Calu3 (cell line): ENCODE measurements around the gene ELMO1. TPM values are rescaled to one million over a fixed set of nuclear protein-coding genes. Genes with fewer than 3 reads are reported as not detected.

Experiments used
- BruUV-seq: library from RNA; stranded (reverse); fragments of 400-500 nt; replicated peaks from 2 replicates; lab custom pipeline; 2021; lab: Mats Ljungman, UMichigan
- CTCF ChIA-PET: fragments of 300-600 bp; sonication (Branson Sonifier 250); formaldehyde crosslinking; loops from one replicate; lab custom pipeline; 2022; ENCODE audit warnings: antibody characterized with exemption; lab: Charles Lee
- DNase-seq: peaks from one replicate; pipeline ENCODE4 v3.0.0; 2022
- H3K27ac Mint-ChIP-seq: one replicate; pipeline ENCODE4 v1.8.0; 2022; ENCODE audit warnings: mixed read lengths; ENCODE audit not compliant: unreplicated experiment
- H3K27me3 Mint-ChIP-seq: one replicate; pipeline ENCODE4 v1.8.0; 2022; ENCODE audit warnings: mixed read lengths; ENCODE audit not compliant: unreplicated experiment
- H3K36me3 Mint-ChIP-seq: one replicate; pipeline ENCODE4 v1.8.0; 2022; ENCODE audit warnings: mild to moderate bottlenecking, moderate library complexity, mixed read lengths; ENCODE audit not compliant: insufficient read depth, unreplicated experiment
- H3K4me1 Mint-ChIP-seq: one replicate; pipeline ENCODE4 v1.8.0; 2022; ENCODE audit warnings: mild to moderate bottlenecking, low read depth, mixed read lengths; ENCODE audit not compliant: unreplicated experiment
- H3K4me3 Mint-ChIP-seq: one replicate; pipeline ENCODE4 v1.8.0; 2022; ENCODE audit warnings: mild to moderate bottlenecking, low read depth, moderate library complexity, mixed read lengths; ENCODE audit not compliant: unreplicated experiment
- H3K9me3 Mint-ChIP-seq: one replicate; pipeline ENCODE4 v1.8.0; 2022; ENCODE audit warnings: low read depth, mixed read lengths; ENCODE audit not compliant: unreplicated experiment
- intact Hi-C: fragments of 100-400 bp; cut with micrococcal nuclease; formaldehyde crosslinking; loops from one replicate; pipeline ENCODE4 v1.10.0; 2022; ENCODE audit not compliant: unreplicated experiment
- total RNA-seq: library from RNA; stranded (reverse); gene quantifications from 2 replicates; pipeline ENCODE4 v1.2.3, GENCODE V29; 2022
- TF ChIP-seq, protein P1 (sequence below): fragments of 200-600 bp; IDR thresholded peaks from one replicate; pipeline ENCODE4 v1.8.0; 2022; ENCODE audit warnings: antibody characterized with exemption; ENCODE audit not compliant: unreplicated experiment

Gene ELMO1
- total RNA-seq, 1 experiment from 2014 or later, result not detected

DNA sequence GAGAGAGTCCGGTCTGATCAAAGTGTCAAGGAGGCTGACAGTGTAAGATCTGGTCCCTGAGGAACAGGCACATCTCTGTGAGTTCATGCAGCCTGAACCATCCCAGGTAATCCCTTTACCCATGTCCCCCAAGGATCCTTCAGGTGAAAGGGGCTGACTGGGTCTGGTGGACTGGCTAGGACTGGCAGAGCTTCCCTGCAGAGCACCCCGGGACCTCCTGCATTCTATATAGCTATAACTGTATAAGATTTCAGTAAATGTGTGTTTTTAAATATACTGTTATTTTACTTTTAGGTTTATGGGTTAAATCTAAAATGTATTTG lies 246.8 kb downstream of the ELMO1 start:
- DNase-seq, result no peak
- H3K9me3 Mint-ChIP-seq, result no peaks in the 10 kb centered on the region
- H3K27ac Mint-ChIP-seq, result no peak overlapping the region
- no peak overlapping the region for H3K4me3 Mint-ChIP-seq
- peaks cover 33% of the 10 kb centered on the region for H3K27me3 Mint-ChIP-seq
- intact Hi-C loops, result loop anchor here (1.0 kb wide), 3 partner anchors 715 to 890 kb away; no protein-coding TSS in a partner anchor
- peaks cover 5% of the 10 kb centered on the region for H3K4me1 Mint-ChIP-seq
- CTCF ChIA-PET, result interaction anchor here (0.6 to 2.7 kb wide), 5 partner anchors 20 to 777 kb away, joined by 3 to 10 read pairs (median 4); no protein-coding TSS in a partner anchor
- H3K36me3 Mint-ChIP-seq, result no peaks in the 10 kb centered on the region
- no TSS peak for BruUV-seq
- TF ChIP-seq, protein P1, sequence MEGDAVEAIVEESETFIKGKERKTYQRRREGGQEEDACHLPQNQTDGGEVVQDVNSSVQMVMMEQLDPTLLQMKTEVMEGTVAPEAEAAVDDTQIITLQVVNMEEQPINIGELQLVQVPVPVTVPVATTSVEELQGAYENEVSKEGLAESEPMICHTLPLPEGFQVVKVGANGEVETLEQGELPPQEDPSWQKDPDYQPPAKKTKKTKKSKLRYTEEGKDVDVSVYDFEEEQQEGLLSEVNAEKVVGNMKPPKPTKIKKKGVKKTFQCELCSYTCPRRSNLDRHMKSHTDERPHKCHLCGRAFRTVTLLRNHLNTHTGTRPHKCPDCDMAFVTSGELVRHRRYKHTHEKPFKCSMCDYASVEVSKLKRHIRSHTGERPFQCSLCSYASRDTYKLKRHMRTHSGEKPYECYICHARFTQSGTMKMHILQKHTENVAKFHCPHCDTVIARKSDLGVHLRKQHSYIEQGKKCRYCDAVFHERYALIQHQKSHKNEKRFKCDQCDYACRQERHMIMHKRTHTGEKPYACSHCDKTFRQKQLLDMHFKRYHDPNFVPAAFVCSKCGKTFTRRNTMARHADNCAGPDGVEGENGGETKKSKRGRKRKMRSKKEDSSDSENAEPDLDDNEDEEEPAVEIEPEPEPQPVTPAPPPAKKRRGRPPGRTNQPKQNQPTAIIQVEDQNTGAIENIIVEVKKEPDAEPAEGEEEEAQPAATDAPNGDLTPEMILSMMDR, result peak; percentile 22

DNA sequence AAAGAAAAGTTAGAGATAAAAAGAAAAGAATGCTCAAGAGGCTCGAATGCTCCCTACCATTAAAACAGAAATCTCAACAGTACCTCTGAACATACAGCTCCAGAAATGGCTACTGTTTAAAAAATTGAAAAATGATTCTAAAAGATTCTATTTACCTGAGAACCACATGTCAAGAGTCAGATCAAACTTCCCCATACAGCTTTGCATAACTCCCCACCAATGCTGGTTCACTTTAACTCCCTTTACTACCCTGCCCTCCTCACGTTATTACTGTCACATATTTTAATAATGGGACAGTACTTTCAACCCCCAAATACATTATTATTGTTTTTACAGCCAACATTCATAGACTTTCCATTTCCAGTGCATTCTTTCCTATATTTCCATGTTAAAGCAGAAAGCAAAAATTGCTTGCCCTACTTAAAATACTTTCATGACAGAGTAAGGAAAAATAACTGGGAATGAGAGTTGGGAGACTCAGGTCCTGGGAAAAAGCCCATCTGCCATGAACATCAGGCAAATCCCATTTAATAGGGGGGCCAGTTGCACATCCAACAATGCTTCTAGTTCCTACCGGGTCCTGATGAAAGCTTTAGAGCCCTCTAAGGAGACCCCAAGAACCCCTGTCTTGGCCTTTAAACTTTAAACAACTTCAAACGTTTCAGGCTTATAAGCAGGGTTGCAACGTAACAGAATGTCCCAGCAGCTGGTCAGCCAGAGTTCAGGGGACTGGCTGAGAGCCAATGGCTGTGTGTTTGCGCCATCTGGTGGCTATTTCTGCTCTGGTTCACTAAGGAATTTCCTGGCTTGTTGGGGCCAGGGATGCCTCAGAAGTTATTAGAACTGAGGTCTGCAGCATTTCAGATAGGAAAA lies 247.4 kb downstream of the ELMO1 start:
- intact Hi-C loops, result loop anchor here (1.0 kb wide), 3 partner anchors 714 to 889 kb away; no protein-coding TSS in a partner anchor
- no TSS peak for BruUV-seq
- Mint-ChIP-seq H3K27ac (no peak overlapping the region), H3K9me3 (no peaks in the 10 kb centered on the region), H3K27me3 (peaks cover 33% of the 10 kb centered on the region), H3K4me3 (no peak overlapping the region), H3K36me3 (no peaks in the 10 kb centered on the region), H3K4me1 (peaks cover 5% of the 10 kb centered on the region)
- peak; percentile 89 for DNase-seq
- CTCF ChIA-PET, result interaction anchor here (0.6 to 2.7 kb wide), 9 partner anchors 19 to 776 kb away, joined by 3 to 10 read pairs (median 4); partner anchors contain the start of gene EPDR1
- TF ChIP-seq, protein P1, result peak; percentile 88

DNA sequence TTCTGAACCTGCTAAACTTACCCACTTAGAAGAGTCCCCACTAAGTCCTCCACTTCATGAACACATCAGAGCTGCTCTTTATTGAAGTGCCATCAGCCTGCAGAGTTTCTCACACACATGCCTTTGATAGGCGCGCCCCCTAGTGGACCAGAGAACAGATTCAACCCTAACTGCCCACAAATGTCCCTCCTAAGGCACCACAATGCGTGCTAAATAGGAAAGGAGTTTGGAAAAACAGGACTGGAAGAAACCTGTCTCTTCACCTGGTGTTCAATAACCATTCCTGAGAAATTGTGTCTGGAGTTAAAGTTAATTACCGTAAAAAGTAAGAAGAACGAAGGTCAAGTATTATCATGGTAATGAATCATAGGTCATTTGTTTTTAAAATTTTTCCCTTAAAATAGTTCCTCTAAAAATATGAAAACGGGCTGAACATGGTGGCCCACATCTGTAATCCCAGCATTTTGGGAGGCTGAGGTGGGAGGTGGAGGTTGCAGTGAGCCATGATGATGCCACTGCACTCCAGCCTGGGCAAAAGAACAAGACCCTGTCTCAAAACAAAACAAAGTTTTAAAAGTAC lies 249.7 kb downstream of the ELMO1 start:
- Mint-ChIP-seq H3K36me3 (no peaks in the 10 kb centered on the region), H3K4me3 (no peak overlapping the region), H3K9me3 (no peaks in the 10 kb centered on the region), H3K4me1 (peaks cover 5% of the 10 kb centered on the region), H3K27me3 (peaks cover 20% of the 10 kb centered on the region), H3K27ac (no peak overlapping the region)
- peak; percentile 91 for DNase-seq
- CTCF ChIA-PET, result interaction anchor here (0.6 to 1.5 kb wide), 13 partner anchors 10 to 757 kb away, joined by 3 to 12 read pairs (median 4); no protein-coding TSS in a partner anchor
- TF ChIP-seq, protein P1, result peak; percentile 97
- BruUV-seq, result no TSS peak
- intact Hi-C loops, result loop anchor here (1.0 to 5.0 kb wide), 3 partner anchors 232 to 758 kb away; no protein-coding TSS in a partner anchor

DNA sequence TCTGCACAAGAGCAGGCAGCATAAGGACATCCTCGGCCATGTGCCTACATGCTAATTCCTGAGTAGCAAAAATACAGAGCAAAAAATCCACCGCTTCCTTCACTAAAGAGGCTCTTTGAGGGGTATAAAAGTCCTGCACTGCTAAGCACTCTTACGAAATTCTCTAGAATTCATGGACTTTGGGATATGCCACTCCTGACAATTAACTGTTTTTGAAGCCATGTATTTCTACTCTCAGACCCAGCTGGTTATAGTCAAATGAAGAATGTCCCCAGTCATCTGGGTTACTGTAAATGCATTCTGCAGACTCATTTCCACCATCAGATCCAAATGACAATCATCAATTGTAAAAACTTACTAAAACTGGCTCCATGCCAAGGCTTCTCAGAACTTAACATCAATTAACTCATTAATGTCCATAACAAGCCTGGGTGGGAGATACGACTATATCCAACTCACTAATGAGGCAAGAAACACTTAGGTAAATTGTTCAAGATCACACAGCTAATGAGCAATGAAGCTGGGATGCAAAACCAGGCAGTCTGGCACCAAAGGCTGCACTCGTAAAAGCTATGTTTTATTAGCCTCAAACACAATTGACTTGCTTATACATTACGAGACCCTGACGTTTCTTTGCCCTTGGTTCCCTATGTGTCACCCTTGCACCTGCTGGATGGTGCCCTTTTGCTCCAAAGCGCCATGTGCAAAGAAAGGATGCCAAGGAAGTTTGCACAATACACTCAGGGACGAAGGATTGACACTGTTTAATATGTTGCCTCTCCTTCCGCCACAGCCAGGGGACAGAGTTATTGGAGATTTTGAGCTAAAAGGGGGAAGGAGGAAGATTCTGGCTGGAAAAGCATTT lies 250.4 kb downstream of the ELMO1 start:
- H3K9me3 Mint-ChIP-seq, result no peaks in the 10 kb centered on the region
- intact Hi-C loops, result loop anchor here (1.0 to 5.0 kb wide), 3 partner anchors 231 to 757 kb away; no protein-coding TSS in a partner anchor
- H3K27me3 Mint-ChIP-seq, result peaks cover 20% of the 10 kb centered on the region
- CTCF ChIA-PET, result interaction anchor here (0.6 to 1.5 kb wide), 15 partner anchors 11 to 757 kb away, joined by 3 to 12 read pairs (median 4); no protein-coding TSS in a partner anchor
- TF ChIP-seq, protein P1, result no peak
- DNase-seq, result no peak
- no peak overlapping the region for H3K27ac Mint-ChIP-seq
- BruUV-seq, result no TSS peak
- no peak overlapping the region for H3K4me3 Mint-ChIP-seq
- peaks cover 5% of the 10 kb centered on the region for H3K4me1 Mint-ChIP-seq
- H3K36me3 Mint-ChIP-seq, result no peaks in the 10 kb centered on the region
